GM19193 (cell line): ENCODE measurements around the gene CNN2.

ENCODE experiments used
- POLR2A ChIP-seq: IDR thresholded peaks from 4 replicates; pipeline ENCODE4 v1.6.1; 2011; ENCODE audit not compliant: insufficient read depth, insufficient read length; ENCODE audit errors: extremely low read depth

The CNN2 gene

DNA sequence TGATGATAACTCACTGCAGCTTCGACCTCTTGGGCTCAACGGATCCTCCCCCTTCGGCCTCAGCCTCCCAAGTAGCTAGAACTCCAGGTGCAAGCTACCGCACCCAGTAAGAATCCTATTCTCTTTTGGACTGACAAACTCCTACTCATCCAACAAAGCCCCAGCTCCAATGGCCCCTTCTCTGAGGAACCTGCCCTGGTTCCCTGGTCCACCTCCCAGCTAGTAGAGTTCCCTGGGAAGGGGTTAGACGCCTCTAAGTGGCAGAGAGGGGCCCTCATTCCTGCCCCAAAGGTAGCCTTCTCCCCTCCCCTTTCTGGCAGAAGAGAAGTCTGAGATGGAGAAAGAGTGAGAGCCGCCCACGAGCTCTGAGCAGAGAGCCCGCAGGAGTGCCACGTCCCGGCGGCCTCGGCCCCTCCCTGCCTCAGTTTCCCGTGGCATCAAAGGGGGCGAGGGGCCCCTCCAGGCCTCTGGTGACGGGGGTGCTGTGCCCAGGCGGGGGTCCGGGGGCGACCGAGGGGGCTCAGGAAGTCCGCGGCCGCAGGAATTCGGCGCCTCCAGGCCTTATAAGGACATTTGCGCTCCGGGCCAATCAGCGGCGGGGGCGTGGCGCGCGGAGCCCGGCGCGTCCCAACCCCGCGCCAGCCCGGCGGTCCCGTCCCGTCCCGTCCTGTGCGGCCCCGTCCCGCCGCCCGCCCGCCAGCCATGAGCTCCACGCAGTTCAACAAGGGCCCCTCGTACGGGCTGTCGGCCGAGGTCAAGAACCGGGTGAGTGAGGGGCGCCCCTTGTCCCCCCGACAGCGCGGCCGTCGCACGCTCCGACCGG is at the start of gene CNN2:
Gene CNN2, plus strand, starts transcription at position 649 of the 823 bp plus-strand sequence. Its CDS starts 54 bp downstream, at position 703.
- TF ChIP-seq POLR2A = peak; percentile 81

DNA sequence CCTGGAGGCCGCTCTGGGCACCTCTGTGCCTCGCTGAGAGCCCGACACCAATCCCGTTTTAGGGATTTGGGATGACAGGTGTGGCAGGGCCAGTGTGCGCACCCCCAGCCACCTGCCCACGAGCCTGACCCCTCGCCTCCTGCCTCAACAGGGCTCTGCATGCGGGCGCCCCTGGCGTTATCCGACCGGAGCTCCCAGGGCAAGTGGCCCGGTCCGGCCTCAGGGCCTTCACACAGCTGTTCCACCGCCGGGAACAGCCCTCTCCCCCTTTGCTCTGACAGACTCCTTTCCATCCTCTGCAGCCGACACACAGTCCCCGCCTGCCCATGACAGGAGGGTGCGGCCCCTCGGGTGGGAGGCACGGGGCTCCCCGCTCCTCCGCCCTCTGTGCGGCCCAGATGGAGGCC is 49.3 kb upstream of the CNN2 start:
- no peak for TF ChIP-seq POLR2A

- no peak for TF ChIP-seq POLR2A
These were observed 47.1 kb upstream of the CNN2 start for GRCh38 chr19:979318-979741.

GRCh38 chr19:980133-980998 is 46.0 kb upstream of the CNN2 start:
- TF ChIP-seq POLR2A = no peak

DNA sequence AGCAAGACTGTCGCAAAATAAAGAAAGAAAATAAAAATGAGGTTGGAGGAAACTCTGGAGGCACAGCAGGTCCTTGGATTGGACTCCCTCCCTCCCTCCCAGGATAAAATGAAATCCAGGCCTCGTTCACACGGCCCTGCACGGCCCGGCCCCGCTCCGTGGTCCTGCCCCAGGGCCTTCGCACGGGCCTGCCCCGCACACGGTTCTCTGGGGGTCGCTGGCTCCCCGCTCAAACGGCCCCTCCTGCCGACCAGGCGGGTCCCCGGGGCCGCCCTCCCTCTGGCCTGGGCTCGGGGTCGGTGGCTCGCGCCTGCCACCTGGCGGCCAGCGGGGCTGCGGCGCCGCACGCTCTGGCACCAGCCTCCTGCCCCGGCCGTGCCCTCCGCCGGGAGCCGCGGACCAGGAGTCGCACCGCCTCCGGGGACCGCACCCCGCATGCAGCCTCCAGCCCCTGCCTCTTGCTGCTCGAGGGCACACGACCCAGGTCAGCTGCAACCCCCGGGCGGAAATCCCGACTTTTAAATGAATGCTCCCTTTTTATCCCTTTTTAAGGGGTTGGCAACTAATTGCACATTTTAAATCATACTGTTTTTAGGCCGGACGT is 43.7 kb upstream of the CNN2 start:
- no peak for TF ChIP-seq POLR2A

- peak; percentile 73 for TF ChIP-seq POLR2A
These were observed 42.0 kb upstream of the CNN2 start, which contains the start of gene WDR18 for GRCh38 chr19:984165-984967. Gene WDR18, plus strand, starts transcription at chr19:984345. Its CDS starts 9 bp downstream, at chr19:984354.

- no peak for TF ChIP-seq POLR2A
These were observed 40.3 kb upstream of the CNN2 start for GRCh38 chr19:986083-986482.

- no peak for TF ChIP-seq POLR2A
These were observed 38.3 kb upstream of the CNN2 start for GRCh38 chr19:988081-988480.

GRCh38 chr19:988510-988909 is 37.9 kb upstream of the CNN2 start:
- TF ChIP-seq POLR2A = no peak

DNA sequence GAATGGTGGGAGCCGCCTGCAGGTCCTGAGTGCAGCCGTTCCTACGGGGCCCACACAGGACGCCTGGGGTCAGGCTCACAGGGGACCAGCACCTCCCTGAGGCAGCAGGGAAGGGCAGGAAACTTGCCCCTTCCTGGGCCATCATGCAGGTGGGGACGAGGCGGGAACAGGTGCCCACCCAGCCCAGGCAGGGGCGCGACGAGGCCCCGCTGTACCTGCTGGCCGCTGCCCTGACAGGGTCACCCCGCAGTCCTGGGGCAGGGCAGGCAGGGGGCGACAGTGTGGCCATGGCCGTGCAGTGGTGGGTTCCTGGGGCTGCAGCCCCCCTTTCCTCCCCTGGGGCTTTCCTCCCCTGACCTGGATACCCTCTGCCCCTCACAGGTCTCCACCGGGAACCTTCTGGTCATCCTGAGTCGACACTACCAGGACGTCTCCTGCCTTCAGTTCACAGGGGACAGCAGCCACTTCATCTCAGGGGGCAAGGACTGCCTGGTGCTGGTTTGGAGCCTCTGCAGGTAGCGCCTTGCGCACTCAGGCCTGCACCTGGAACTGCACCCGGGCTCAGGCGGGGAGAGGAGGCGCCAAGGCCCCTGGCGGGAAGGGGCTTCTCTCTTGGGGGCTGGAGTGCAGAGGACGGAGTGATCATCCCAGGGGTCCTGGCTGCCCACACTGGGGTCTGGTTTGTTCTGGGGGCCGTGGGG is 36.9 kb upstream of the CNN2 start:
- no peak for TF ChIP-seq POLR2A

GRCh38 chr19:990119-990571 is 36.3 kb upstream of the CNN2 start:
- TF ChIP-seq POLR2A = no peak

DNA sequence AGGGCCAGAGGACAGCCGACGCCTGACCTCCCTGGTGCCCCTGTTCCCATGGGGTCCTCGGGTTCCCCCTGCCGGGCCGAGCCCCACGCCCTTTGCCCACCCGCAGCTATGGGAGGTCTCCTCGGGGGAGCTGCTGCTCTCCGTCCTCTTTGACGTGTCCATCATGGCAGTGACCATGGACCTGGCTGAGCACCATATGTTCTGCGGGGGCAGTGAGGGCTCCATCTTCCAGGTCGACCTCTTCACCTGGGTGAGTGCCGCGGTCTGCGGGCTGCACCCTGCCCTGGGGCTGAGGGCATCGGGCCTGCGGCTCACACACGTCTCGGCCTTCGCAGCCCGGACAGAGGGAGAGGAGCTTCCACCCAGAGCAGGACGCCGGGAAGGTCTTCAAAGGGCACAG is 35.7 kb upstream of the CNN2 start:
- no peak for TF ChIP-seq POLR2A

DNA sequence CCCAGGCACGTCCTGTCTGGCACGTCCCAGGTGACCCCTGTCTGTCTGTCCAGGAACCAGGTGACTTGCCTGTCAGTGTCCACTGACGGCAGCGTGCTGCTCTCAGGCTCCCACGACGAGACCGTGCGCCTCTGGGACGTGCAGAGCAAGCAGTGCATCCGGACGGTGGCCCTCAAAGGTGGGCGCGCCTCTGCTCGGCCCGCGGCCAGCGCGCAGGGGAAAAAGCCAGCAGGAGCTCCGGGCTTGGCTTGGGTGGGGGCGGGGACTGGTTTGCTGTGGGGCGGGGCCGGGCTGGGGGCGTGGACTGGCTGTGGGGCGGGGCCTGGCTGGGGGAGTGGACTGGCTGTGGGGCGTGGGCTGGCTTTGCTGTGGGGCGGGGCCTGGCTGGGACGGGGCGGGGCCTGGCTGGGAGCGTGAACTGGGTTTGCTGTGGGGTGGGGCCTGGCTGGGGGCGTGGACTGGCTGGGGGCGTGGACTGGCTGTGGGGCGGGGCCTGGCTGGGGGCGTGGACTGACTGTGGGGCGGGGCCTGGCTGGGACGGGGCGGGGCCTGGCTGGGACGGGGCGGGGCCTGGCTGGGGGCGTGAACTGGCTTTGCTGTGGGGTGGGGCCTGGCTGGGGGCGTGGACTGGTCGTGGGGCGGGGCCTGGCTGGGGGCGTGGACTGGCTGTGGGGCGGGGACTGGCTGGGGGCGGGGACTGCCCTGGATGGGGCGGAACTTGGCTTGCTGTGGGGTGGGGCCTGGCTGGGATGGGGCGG is 35.1 kb upstream of the CNN2 start:
- no peak for TF ChIP-seq POLR2A

GRCh38 chr19:991932-992669 is 34.3 kb upstream of the CNN2 start:
- no peak for TF ChIP-seq POLR2A
